ENCODE data around the gene WNT10A.

DNA sequence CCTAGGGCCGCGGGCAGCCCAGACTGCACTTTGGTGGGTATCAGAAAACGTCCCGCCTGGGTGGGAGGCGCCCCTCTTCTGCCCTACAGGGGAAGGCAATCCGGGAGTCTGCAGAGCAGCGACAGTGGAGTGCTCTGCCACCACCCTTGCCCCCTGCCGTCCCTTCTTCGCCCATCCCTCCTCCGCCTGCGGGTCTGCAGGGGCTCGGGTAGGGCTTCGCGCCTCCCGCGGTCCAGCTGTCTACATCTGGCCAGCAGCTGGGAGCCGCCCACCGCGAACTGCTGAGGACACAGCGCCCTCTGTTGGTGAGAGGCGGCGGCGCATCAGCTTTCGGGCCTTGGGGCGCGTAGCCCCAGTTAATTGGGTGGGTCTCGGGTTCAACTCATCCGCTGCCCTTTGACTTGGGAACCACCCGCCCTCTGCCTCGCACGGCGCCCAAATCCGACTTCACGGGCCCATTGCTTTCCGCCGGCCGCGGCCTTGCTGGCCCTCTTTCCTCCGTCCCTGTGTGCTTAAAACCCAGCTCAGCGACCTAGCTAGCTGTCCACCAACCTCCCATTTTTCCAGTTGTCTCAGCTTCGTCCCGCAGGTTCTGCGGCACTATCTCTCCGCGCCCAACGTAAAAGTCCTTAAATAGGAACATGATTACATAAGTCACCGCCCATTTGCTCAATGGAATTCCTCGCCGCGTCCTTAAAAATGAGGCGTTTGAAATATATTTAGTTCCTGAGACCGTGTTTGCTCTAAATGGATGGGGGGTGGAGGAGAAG lies 17.6 kb downstream of the WNT10A start:
- TF ChIP-seq, protein P1, sequence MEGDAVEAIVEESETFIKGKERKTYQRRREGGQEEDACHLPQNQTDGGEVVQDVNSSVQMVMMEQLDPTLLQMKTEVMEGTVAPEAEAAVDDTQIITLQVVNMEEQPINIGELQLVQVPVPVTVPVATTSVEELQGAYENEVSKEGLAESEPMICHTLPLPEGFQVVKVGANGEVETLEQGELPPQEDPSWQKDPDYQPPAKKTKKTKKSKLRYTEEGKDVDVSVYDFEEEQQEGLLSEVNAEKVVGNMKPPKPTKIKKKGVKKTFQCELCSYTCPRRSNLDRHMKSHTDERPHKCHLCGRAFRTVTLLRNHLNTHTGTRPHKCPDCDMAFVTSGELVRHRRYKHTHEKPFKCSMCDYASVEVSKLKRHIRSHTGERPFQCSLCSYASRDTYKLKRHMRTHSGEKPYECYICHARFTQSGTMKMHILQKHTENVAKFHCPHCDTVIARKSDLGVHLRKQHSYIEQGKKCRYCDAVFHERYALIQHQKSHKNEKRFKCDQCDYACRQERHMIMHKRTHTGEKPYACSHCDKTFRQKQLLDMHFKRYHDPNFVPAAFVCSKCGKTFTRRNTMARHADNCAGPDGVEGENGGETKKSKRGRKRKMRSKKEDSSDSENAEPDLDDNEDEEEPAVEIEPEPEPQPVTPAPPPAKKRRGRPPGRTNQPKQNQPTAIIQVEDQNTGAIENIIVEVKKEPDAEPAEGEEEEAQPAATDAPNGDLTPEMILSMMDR (IDR thresholded peaks at IDR 0.05) = peak; percentile 95 to 99 (median 98)
- no peak for TF ChIP-seq POLR2A (IDR thresholded peaks at IDR 0.05)
- no peak for TF ChIP-seq EP300 (IDR thresholded peaks at IDR 0.05)

Data from tibial nerve (tissue), 4 donors.